Hindlimb muscle (tissue), 1 donor: ENCODE measurements around the gene TP53I11. TPM values are rescaled to one million over a fixed set of nuclear protein-coding genes. Genes with fewer than 3 reads are reported as not detected.

ENCODE experiments used
- DNase-seq: peaks from one replicate; pipeline ENCODE4 v3.0.0-alpha.2; 2013
- polyA plus RNA-seq: library from polyadenylated mRNA; unstranded; fragments of 120-200 nt; gene quantifications from one replicate; pipeline ENCODE4 v1.2.1, GENCODE V29; 2013; ENCODE audit not compliant: insufficient read length

Gene TP53I11
- polyA plus RNA-seq, 1 donor: 38.1 TPM

GRCh38 chr11:44955015-44955738, 4.5 kb upstream of the TP53I11 start:
- no peak for DNase-seq

- DNase-seq: no peak
These were observed 3.6 kb upstream of the TP53I11 start for GRCh38 chr11:44954051-44954906.

- no peak for DNase-seq
These were observed 2.0 kb upstream of the TP53I11 start for GRCh38 chr11:44952500-44953260.

GRCh38 chr11:44952082-44952481, 1.4 kb upstream of the TP53I11 start:
- DNase-seq: no peak

- no peak for DNase-seq
These were observed 555 bp downstream of the TP53I11 start for GRCh38 chr11:44950031-44950624.

- no peak for DNase-seq
These were observed 1.3 kb downstream of the TP53I11 start for GRCh38 chr11:44949160-44950030.

GRCh38 chr11:44948155-44948554, 2.5 kb downstream of the TP53I11 start:
- no peak for DNase-seq

GRCh38 chr11:44947114-44947513, 3.6 kb downstream of the TP53I11 start:
- DNase-seq: no peak

GRCh38 chr11:44946263-44946662, 4.4 kb downstream of the TP53I11 start:
- peak; percentile 87 for DNase-seq

- no peak for DNase-seq
These were observed 5.0 kb downstream of the TP53I11 start for GRCh38 chr11:44945666-44946065.

GRCh38 chr11:44944853-44945235, 5.8 kb downstream of the TP53I11 start:
- no peak for DNase-seq

- DNase-seq: no peak
These were observed 6.4 kb downstream of the TP53I11 start for GRCh38 chr11:44944181-44944852.

GRCh38 chr11:44943696-44944095, 7.0 kb downstream of the TP53I11 start:
- DNase-seq: no peak

GRCh38 chr11:44943118-44943517, 7.6 kb downstream of the TP53I11 start:
- DNase-seq: no peak

- DNase-seq: no peak
These were observed 8.4 kb downstream of the TP53I11 start for GRCh38 chr11:44942029-44942955.

GRCh38 chr11:44941259-44942021, 9.2 kb downstream of the TP53I11 start:
- no peak for DNase-seq

- no peak for DNase-seq
These were observed 9.8 kb downstream of the TP53I11 start for GRCh38 chr11:44940835-44941234.

GRCh38 chr11:44940404-44940803, 10.3 kb downstream of the TP53I11 start:
- DNase-seq: no peak
